ENCODE results near the gene ISCA2. TPM values are rescaled to one million over a fixed set of nuclear protein-coding genes. Genes with fewer than 3 reads are reported as not detected.

The ISCA2 gene
- total and polyA plus RNA-seq, 9 of the 15 experiments (the other 6 are each of a cell fraction or from before 2014, with no cell fraction given), result 5.0 to 36.7 (median 18.1) TPM

GRCh38 chr14:74474376-74474775 lies 19.2 kb upstream of the ISCA2 start:
- no peak overlapping the region for H3K4me3 ChIP-seq
- ChIA-PET POLR2A (interaction anchor here (0.5 kb wide), 1 partner anchor 136 kb away, joined by 5 read pairs; no protein-coding TSS in a partner anchor), CTCF (ENCODE audit: low intra/inter-chr PET ratio) (no interaction called here)
- FAIRE-seq (no peak), ATAC-seq (no peak), DNase-seq (ENCODE audit: extremely low read depth in 1 of 4, low spot score in 3 of 4) (no peak)
- no peaks in the 10 kb centered on the region for H4K20me1 ChIP-seq (replicated peaks; ENCODE audit: control insufficient read depth, insufficient read depth, low read length)
- no peak overlapping the region for H3K9ac ChIP-seq (ENCODE audit: insufficient read depth in 1 of 2, low read depth in 2 of 2, low read length in 2 of 2)
- TF ChIP-seq SREBF1 (IDR thresholded peaks at IDR 0.05; ENCODE audit: borderline replicate concordance, low read depth, low read length), result no peak
- TF ChIP-seq TCF7L2 (IDR thresholded peaks at IDR 0.05; ENCODE audit: low read depth, low read length), result no peak
- TF ChIP-seq ZNF668 (CRISPR knock-in tag; IDR thresholded peaks at IDR 0.05), result no peak
- no peak for TF ChIP-seq MCM3 (IDR thresholded peaks at IDR 0.05)
- no peak for TF ChIP-seq ZNF239 (CRISPR knock-in tag; IDR thresholded peaks at IDR 0.05)
- TF ChIP-seq E2F5 (CRISPR knock-in tag; IDR thresholded peaks at IDR 0.05), result no peak
- no peak for TF ChIP-seq ZNF639 (CRISPR knock-in tag; conservative IDR thresholded peaks at IDR 0.05 in 1 of 2, IDR thresholded peaks at IDR 0.05 in 1 of 2)
- no peak for TF ChIP-seq PATZ1 (CRISPR knock-in tag; IDR thresholded peaks at IDR 0.05; ENCODE audit: borderline replicate concordance)
- no peak for TF ChIP-seq NFRKB (IDR thresholded peaks at IDR 0.05; ENCODE audit: low read depth)
- no peak for TF ChIP-seq BRF1 (IDR thresholded peaks at IDR 0.05; ENCODE audit: borderline replicate concordance, extremely low read depth, insufficient read length)
- TF ChIP-seq PML (IDR thresholded peaks at IDR 0.05; ENCODE audit: low read length), result no peak
- no peak for TF ChIP-seq KLF1 (tag; IDR thresholded peaks at IDR 0.05)
- no peak for TF ChIP-seq HINFP (tag; conservative IDR thresholded peaks at IDR 0.05; ENCODE audit: low read depth)
- TF ChIP-seq ETV1 (tag; conservative IDR thresholded peaks at IDR 0.05; ENCODE audit: low read depth), result no peak
- no peak for TF ChIP-seq NR4A1 (CRISPR knock-in tag; IDR thresholded peaks at IDR 0.05)
- TF ChIP-seq NR4A1 (tag; IDR thresholded peaks at IDR 0.05), result no peak
- no peak for TF ChIP-seq ZNF707 (CRISPR knock-in tag; conservative IDR thresholded peaks at IDR 0.05)
- no peaks in the 10 kb centered on the region for H3K9me3 ChIP-seq (replicated peaks; ENCODE audit: control insufficient read depth, insufficient read depth, low read depth, low read length)
- no peaks in the 10 kb centered on the region for H3K79me2 ChIP-seq (ENCODE audit: control insufficient read depth, insufficient read depth, low read length)
- in situ Hi-C loops (cut with MboI), result loop anchor here (10.0 kb wide), 1 partner anchor 110 kb away; no protein-coding TSS in a partner anchor
- WGBS (ENCODE audit: insufficient coverage, low coverage, missing lambda C conversion rate), result 0% methylated on average over 2 of the region's 2 CpGs
- no peaks in the 10 kb centered on the region; a peak in 1 of 5 replicates for H3K4me1 ChIP-seq (replicated peaks in 1 of 2; ENCODE audit: control insufficient read depth in 2 of 2, insufficient read depth in 2 of 2, low read length in 2 of 2)
- H3K4me2 ChIP-seq (ENCODE audit: insufficient read depth, low read length), result no peak overlapping the region
- H2AFZ ChIP-seq (ENCODE audit: low read depth, low read length), result no peak overlapping the region
- no TSS peak for BruUV-seq (replicated peaks)
- H3K27me3 ChIP-seq (ENCODE audit: control insufficient read depth in 2 of 2, insufficient read depth in 2 of 2, low read length in 2 of 2), result no peaks in the 10 kb centered on the region
- H3K36me3 ChIP-seq (ENCODE audit: control insufficient read depth, insufficient read depth, low read length), result no peaks in the 10 kb centered on the region
- no peak overlapping the region for H3K27ac ChIP-seq (ENCODE audit: extremely low read depth, low read depth, low read length)
- H3K9me1 ChIP-seq (ENCODE audit: control insufficient read depth, insufficient read depth, low read length), result no peaks in the 10 kb centered on the region
- intact Hi-C loops (cut with micrococcal nuclease), result no loop called here

Measured in K562 (cell line).